ENCODE measurements around the gene ZNF778.

Gene ZNF778

GRCh38 chr16:89210165-89210903, 7.2 kb upstream of the ZNF778 start:
- TF ChIP-seq CTCF (IDR thresholded peaks at IDR 0.05; ENCODE audit: control extremely low read depth, extremely low read depth, low read depth, missing control alignments), result no peak
- ChIA-PET CTCF (interaction anchor here (0.6 to 1.6 kb wide), 3 partner anchors 43 to 473 kb away, joined by 3 to 4 read pairs (median 4); no protein-coding TSS in a partner anchor), POLR2A (no interaction called here)
- no peak for DNase-seq (ENCODE audit: extremely low spot score)

DNA sequence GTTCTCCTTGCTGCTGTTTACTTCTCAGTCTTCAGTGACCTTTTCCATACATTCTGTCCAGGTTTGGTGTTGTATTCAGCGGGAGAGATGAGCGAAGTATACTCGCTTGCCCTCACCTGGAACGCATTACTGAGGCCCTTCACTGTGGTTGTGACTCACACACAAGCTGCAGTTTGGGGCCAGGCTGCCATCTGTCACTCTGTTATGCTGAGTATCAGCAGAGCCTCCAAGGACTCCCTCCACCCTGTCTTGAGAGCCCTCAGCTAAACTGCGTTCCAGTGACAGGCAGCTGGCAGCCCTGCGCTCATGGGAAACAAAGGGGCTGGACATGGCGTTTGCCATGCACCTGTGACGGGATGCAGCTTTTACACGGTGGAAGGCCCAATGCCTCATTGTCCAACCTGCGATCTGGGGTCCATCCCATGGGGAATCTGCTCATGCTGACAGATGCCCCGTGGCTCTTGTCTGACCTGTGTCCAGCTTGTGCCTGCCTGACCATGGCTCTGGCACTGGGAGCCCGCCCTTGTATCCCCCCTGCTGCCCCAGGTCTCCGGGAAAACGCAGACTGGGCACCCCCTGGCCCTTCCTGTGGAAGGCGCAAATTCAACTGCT, 6.5 kb upstream of the ZNF778 start:
- ChIA-PET CTCF (interaction anchor here (0.6 to 1.6 kb wide), 3 partner anchors 44 to 473 kb away, joined by 3 to 4 read pairs (median 4); no protein-coding TSS in a partner anchor), POLR2A (no interaction called here)
- TF ChIP-seq CTCF (IDR thresholded peaks at IDR 0.05; ENCODE audit: control extremely low read depth, extremely low read depth, low read depth, missing control alignments), result no peak
- no peak for DNase-seq (ENCODE audit: extremely low spot score)

DNA sequence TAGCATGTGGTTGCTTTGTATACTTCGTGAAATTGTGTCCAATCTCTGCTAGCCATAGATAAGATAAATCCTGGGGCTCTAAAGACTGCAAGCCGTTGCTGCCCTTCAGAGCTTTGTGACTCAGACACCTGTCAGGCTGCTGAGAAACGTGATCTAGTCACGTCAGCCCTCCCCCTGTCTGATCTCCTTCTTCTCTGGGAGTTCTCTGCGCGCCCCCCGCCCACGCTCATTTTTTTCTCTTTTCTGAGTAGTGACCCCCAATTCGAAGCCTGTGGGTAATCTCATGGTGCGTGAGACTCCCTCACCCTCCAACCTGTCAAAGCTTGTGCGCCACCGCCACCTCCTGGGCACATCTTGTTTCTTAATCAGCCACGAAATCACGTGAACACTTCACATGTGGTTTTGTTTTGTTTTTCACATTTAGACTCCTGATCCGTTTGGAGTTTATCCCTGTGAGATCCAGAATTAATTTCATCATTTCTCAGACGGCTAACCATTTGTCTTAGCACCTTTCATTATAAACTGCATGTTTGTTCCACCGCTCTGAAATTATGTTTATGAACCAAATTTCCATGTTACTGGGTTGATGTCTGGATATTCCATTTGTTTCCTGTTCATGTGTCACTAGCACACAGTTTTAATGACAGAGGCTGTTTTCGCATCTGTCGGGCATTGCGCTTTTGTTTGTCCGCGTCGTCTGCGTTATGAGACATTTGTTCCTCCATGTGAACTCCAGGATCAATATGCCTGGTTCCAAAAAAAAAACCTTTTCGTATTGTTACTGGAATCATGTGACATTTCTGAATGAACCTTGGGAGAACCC, 977 bp upstream of the ZNF778 start:
- TF ChIP-seq CTCF (IDR thresholded peaks at IDR 0.05; ENCODE audit: control extremely low read depth, extremely low read depth, low read depth, missing control alignments), result peak; percentile 75
- DNase-seq (ENCODE audit: extremely low spot score), result peak; percentile 84
- ChIA-PET POLR2A (no interaction called here), CTCF (interaction anchor here (0.6 to 3.9 kb wide), 13 partner anchors 18 to 479 kb away, joined by 3 to 18 read pairs (median 3); partner anchors contain the start of genes GALNS and TRAPPC2L)

DNA sequence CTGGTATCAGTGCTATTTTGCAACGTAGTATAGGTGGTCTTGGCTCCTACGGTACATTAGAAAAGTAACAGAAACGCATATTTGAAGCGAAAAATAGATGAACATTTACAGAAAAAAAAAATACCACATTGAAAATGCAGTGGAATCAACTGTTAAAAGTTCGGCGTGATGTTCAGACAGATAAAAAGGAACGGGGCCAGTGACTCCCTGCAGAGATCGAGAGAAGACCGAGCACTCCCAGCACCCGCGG, 440 bp upstream of the ZNF778 start:
- no peak for DNase-seq (ENCODE audit: extremely low spot score)
- CTCF ChIA-PET, result interaction anchor here (0.8 to 3.9 kb wide), 3 partner anchors 25 to 480 kb away, joined by 3 to 18 read pairs (median 3); no protein-coding TSS in a partner anchor
- POLR2A ChIA-PET, result interaction anchor here (0.9 to 1.3 kb wide), 2 partner anchors 24 to 554 kb away, joined by 4 read pairs; partner anchors contain the start of gene MVD
- no peak for TF ChIP-seq CTCF (IDR thresholded peaks at IDR 0.05; ENCODE audit: control extremely low read depth, extremely low read depth, low read depth, missing control alignments)

- no peak for TF ChIP-seq CTCF (IDR thresholded peaks at IDR 0.05; ENCODE audit: control extremely low read depth, extremely low read depth, low read depth, missing control alignments)
- ChIA-PET POLR2A (no interaction called here), CTCF (no interaction called here)
- DNase-seq (ENCODE audit: extremely low spot score), result no peak
Measured at GRCh38 chr16:89219365-89219764, 1.9 kb downstream of the ZNF778 start.

GRCh38 chr16:89221604-89222003, 4.1 kb downstream of the ZNF778 start:
- ChIA-PET CTCF (no interaction called here), POLR2A (no interaction called here)
- no peak for TF ChIP-seq CTCF (IDR thresholded peaks at IDR 0.05; ENCODE audit: control extremely low read depth, extremely low read depth, low read depth, missing control alignments)

More at GRCh38 chr16:89221604-89222003, 4.1 kb downstream of the ZNF778 start:
- DNase-seq (ENCODE audit: extremely low spot score), result no peak

Measured in GM10248 (cell line).